ENCODE measurements around the gene LMO7.

DNA sequence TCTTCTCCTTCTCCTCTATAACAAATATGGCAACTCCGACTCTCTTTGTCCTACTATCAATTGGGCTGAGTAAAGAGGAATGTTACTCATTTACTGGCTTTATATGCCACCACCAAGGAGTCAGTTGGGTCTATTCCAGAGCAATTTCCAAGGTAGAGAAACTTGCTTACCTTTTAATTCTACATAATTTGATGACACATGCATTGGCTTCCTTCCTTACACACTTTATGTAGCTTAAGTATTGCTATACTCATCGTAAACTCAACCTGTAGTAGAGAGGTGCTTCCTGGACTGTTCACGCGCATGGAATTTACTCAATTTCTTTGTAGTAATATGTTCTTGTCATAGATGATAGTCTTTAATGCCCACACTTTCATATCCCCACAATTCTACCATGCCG lies 160.7 kb downstream of the LMO7 start:
- TF ChIP-seq ATF1 (CRISPR knock-in tag; IDR thresholded peaks at IDR 0.05) (no peak), ZSCAN18 (CRISPR knock-in tag; IDR thresholded peaks at IDR 0.05) (no peak), ETV6 (CRISPR knock-in tag; IDR thresholded peaks at IDR 0.05) (no peak), RELA (CRISPR knock-in tag; IDR thresholded peaks at IDR 0.05; ENCODE audit: borderline replicate concordance) (no peak), CREM (CRISPR knock-in tag; IDR thresholded peaks at IDR 0.05) (no peak), HMGA2 (CRISPR knock-in tag; IDR thresholded peaks at IDR 0.05) (no peak), ESRRA (CRISPR knock-in tag; IDR thresholded peaks at IDR 0.05; ENCODE audit: borderline replicate concordance) (no peak), NR1H2 (CRISPR knock-in tag; IDR thresholded peaks at IDR 0.05) (no peak), FOXP1 (CRISPR knock-in tag; IDR thresholded peaks at IDR 0.05; ENCODE audit: borderline replicate concordance) (no peak), ZBTB21 (CRISPR knock-in tag; IDR thresholded peaks at IDR 0.05; ENCODE audit: borderline replicate concordance) (no peak), PRDM15 (CRISPR knock-in tag; IDR thresholded peaks at IDR 0.05) (no peak)
- TF ChIP-seq, protein P1, sequence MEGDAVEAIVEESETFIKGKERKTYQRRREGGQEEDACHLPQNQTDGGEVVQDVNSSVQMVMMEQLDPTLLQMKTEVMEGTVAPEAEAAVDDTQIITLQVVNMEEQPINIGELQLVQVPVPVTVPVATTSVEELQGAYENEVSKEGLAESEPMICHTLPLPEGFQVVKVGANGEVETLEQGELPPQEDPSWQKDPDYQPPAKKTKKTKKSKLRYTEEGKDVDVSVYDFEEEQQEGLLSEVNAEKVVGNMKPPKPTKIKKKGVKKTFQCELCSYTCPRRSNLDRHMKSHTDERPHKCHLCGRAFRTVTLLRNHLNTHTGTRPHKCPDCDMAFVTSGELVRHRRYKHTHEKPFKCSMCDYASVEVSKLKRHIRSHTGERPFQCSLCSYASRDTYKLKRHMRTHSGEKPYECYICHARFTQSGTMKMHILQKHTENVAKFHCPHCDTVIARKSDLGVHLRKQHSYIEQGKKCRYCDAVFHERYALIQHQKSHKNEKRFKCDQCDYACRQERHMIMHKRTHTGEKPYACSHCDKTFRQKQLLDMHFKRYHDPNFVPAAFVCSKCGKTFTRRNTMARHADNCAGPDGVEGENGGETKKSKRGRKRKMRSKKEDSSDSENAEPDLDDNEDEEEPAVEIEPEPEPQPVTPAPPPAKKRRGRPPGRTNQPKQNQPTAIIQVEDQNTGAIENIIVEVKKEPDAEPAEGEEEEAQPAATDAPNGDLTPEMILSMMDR (IDR thresholded peaks at IDR 0.05), result no peak
- TF ChIP-seq, protein P2, sequence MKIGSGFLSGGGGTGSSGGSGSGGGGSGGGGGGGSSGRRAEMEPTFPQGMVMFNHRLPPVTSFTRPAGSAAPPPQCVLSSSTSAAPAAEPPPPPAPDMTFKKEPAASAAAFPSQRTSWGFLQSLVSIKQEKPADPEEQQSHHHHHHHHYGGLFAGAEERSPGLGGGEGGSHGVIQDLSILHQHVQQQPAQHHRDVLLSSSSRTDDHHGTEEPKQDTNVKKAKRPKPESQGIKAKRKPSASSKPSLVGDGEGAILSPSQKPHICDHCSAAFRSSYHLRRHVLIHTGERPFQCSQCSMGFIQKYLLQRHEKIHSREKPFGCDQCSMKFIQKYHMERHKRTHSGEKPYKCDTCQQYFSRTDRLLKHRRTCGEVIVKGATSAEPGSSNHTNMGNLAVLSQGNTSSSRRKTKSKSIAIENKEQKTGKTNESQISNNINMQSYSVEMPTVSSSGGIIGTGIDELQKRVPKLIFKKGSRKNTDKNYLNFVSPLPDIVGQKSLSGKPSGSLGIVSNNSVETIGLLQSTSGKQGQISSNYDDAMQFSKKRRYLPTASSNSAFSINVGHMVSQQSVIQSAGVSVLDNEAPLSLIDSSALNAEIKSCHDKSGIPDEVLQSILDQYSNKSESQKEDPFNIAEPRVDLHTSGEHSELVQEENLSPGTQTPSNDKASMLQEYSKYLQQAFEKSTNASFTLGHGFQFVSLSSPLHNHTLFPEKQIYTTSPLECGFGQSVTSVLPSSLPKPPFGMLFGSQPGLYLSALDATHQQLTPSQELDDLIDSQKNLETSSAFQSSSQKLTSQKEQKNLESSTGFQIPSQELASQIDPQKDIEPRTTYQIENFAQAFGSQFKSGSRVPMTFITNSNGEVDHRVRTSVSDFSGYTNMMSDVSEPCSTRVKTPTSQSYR (CRISPR knock-in tag; IDR thresholded peaks at IDR 0.05), result no peak
- TF ChIP-seq, protein P3, sequence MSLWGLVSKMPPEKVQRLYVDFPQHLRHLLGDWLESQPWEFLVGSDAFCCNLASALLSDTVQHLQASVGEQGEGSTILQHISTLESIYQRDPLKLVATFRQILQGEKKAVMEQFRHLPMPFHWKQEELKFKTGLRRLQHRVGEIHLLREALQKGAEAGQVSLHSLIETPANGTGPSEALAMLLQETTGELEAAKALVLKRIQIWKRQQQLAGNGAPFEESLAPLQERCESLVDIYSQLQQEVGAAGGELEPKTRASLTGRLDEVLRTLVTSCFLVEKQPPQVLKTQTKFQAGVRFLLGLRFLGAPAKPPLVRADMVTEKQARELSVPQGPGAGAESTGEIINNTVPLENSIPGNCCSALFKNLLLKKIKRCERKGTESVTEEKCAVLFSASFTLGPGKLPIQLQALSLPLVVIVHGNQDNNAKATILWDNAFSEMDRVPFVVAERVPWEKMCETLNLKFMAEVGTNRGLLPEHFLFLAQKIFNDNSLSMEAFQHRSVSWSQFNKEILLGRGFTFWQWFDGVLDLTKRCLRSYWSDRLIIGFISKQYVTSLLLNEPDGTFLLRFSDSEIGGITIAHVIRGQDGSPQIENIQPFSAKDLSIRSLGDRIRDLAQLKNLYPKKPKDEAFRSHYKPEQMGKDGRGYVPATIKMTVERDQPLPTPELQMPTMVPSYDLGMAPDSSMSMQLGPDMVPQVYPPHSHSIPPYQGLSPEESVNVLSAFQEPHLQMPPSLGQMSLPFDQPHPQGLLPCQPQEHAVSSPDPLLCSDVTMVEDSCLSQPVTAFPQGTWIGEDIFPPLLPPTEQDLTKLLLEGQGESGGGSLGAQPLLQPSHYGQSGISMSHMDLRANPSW (CRISPR knock-in tag; conservative IDR thresholded peaks at IDR 0.05; ENCODE audit: low read depth), result no peak

Data from WTC11 (cell line).